Measurements from ENCODE around the gene KCND3.

- no peak for TF ChIP-seq POLR2AphosphoS5 (IDR thresholded peaks at IDR 0.05; ENCODE audit: borderline replicate concordance, low read depth, low read length)
- no peak for TF ChIP-seq EZH2 (IDR thresholded peaks at IDR 0.05)
These were observed 16.2 kb downstream of the KCND3 start for GRCh38 chr1:111973150-111973790.

Measured in SK-N-MC (cell line).